ENCODE measurements around the gene PIK3C2G. TPM values are rescaled to one million over a fixed set of nuclear protein-coding genes. Genes with fewer than 3 reads are reported as not detected.

The PIK3C2G gene
- total RNA-seq, 2 experiments from 2014 or later: not detected

DNA sequence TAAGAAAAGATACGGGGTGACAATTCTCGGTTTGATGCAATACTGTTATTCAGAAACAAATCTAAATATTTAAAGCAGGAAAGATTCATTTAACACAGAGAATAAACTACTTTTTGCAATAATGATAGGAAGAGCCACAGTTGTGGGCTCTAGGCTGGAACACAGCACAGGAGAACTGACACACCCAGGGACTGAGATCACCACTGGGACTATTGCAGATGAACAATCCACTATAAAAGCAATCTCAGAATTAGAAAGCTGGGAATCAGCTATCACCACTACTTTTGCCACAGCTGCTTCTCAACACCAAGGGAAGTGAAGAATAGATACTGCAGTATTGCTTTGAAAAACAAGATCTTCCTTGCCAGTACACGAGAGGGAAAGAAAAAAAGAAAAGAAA, 4.1 kb upstream of the PIK3C2G start:
- Mint-ChIP-seq H3K4me3 (no peak overlapping the region), H3K4me1 (no peaks in the 10 kb centered on the region), H3K9me3 (ENCODE audit: low read depth) (no peaks in the 10 kb centered on the region), H3K27ac (no peak overlapping the region), H3K27me3 (no peaks in the 10 kb centered on the region), H3K36me3 (ENCODE audit: low read depth) (no peaks in the 10 kb centered on the region)
- ATAC-seq (no peak), DNase-seq (no peak)
- POLR2A ChIA-PET: no interaction called here
- intact Hi-C loops (cut with DNase I, micrococcal nuclease): no loop called here
- CTCF ChIA-PET: no interaction called here

- Mint-ChIP-seq H3K36me3 (ENCODE audit: low read depth) (no peaks in the 10 kb centered on the region), H3K27me3 (no peaks in the 10 kb centered on the region), H3K4me1 (no peaks in the 10 kb centered on the region), H3K9me3 (ENCODE audit: low read depth) (no peaks in the 10 kb centered on the region), H3K4me3 (no peak overlapping the region), H3K27ac (no peak overlapping the region)
- POLR2A ChIA-PET: no interaction called here
- no peak for ATAC-seq
- intact Hi-C loops (cut with DNase I, micrococcal nuclease): no loop called here
- DNase-seq: no peak
- CTCF ChIA-PET: no interaction called here
Measured at GRCh38 chr12:18258929-18259328, 2.4 kb upstream of the PIK3C2G start.

DNA sequence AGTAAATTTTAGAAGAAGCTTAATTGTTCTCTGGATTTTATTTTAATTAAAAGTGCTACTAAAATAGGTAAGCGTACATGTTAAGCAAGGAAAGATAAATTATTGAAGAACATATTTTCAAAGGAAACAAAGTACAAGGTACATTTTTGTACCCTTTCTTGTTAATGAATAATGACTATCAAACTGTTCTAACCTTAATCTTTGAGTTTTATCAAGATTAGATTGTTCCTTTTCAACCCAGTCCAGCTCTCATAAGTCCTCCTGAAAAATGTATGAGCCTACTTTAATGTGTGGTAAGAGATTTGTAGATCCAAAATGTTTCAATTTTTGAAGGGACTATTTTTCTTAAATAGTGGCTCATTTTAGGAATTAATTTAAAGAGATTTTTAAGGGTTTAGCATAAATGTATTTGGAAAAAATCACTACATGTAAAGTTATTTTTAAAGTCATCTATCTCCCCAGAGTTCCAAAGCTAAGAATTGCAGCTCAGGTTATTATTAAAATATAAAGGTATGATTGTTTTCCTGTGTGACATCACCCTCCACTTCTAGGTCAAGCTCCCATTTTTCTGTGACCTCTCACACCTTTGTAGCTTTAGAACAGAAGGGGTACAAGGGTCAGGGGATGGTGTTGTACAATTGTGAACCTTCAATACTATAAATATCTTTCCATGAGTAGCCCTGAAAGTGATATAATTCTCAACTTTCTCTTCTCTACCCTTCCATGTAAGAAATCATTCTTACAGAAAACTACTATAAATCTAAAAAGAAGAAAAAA, 1.2 kb upstream of the PIK3C2G start:
- DNase-seq: no peak
- POLR2A ChIA-PET: no interaction called here
- H3K9me3 Mint-ChIP-seq (ENCODE audit: low read depth): no peaks in the 10 kb centered on the region
- intact Hi-C loops (cut with DNase I, micrococcal nuclease): no loop called here
- H3K27ac Mint-ChIP-seq: no peak overlapping the region
- no peak overlapping the region for H3K4me3 Mint-ChIP-seq
- H3K4me1 Mint-ChIP-seq: no peaks in the 10 kb centered on the region
- CTCF ChIA-PET: interaction anchor here (0.9 kb wide), 1 partner anchor 10 kb away, joined by 5 read pairs; no protein-coding TSS in a partner anchor
- ATAC-seq: no peak
- no peaks in the 10 kb centered on the region for H3K27me3 Mint-ChIP-seq
- no peaks in the 10 kb centered on the region for H3K36me3 Mint-ChIP-seq (ENCODE audit: low read depth)

DNA sequence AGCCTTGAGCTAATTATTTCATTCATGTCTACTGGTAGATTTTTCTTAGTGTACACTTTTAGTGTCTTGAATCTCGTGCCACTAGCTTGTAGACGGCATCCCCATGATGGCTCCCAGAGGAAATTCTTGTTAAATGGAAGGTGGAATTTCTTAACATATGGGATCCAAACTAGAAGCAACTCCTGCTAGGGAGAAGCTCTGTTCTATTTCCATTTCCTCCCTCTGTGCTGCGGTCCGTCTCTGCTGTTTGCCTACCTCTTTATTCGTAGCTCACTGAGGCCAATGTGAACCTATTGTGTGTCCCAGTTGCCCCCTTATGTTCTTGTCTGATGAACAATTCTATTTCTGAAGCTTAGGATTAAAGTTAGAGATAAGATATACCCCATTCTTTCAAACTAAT, 588 bp downstream of the PIK3C2G start:
- ATAC-seq (no peak), DNase-seq (no peak)
- ChIA-PET CTCF (interaction anchor here (1.0 to 2.0 kb wide), 4 partner anchors 10 to 78 kb away, joined by 3 to 5 read pairs (median 3); no protein-coding TSS in a partner anchor), POLR2A (no interaction called here)
- no peak overlapping the region for H3K4me3 Mint-ChIP-seq
- no peaks in the 10 kb centered on the region for H3K9me3 Mint-ChIP-seq (ENCODE audit: low read depth)
- intact Hi-C loops (cut with DNase I, micrococcal nuclease): no loop called here
- H3K36me3 Mint-ChIP-seq (ENCODE audit: low read depth): no peaks in the 10 kb centered on the region
- H3K27me3 Mint-ChIP-seq: no peaks in the 10 kb centered on the region
- no peak overlapping the region for H3K27ac Mint-ChIP-seq
- no peaks in the 10 kb centered on the region for H3K4me1 Mint-ChIP-seq

- no peaks in the 10 kb centered on the region for H3K27me3 Mint-ChIP-seq
- ChIA-PET CTCF (interaction anchor here (0.6 to 2.0 kb wide), 4 partner anchors 11 to 78 kb away, joined by 3 to 5 read pairs (median 3); no protein-coding TSS in a partner anchor), POLR2A (no interaction called here)
- intact Hi-C loops (cut with DNase I, micrococcal nuclease): no loop called here
- H3K36me3 Mint-ChIP-seq (ENCODE audit: low read depth): no peaks in the 10 kb centered on the region
- no peak for ATAC-seq
- no peak overlapping the region for H3K27ac Mint-ChIP-seq
- DNase-seq: no peak
- H3K9me3 Mint-ChIP-seq (ENCODE audit: low read depth): no peaks in the 10 kb centered on the region
- no peak overlapping the region for H3K4me3 Mint-ChIP-seq
- H3K4me1 Mint-ChIP-seq: no peaks in the 10 kb centered on the region
Measured at GRCh38 chr12:18262514-18262913, 1.2 kb downstream of the PIK3C2G start.

DNA sequence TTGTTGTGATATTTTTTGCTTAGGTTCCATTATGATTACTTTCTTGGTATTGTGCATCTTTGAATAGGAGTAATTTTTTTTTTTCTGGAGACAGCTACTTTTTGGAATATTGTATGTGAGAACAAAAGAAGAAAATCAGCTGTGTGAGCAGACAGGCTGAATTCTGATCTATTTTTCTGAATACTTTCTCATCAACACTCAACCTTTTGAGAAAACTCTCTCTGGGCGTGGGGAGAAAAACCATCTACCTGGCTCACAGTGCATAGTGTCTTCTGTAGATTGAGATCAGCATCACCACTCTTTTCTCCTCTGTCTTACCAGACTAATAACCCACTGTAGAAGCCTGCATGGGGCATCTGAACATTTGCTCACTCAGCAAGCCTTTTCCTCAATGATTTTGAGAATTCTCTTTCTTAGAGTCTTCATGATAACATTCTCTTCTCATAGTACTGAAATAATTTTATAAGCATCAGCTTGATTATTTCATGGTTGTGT, 3.3 kb downstream of the PIK3C2G start:
- no peak overlapping the region for H3K4me3 Mint-ChIP-seq
- H3K36me3 Mint-ChIP-seq (ENCODE audit: low read depth): no peaks in the 10 kb centered on the region
- no peak overlapping the region for H3K27ac Mint-ChIP-seq
- no peak for ATAC-seq
- H3K4me1 Mint-ChIP-seq: no peaks in the 10 kb centered on the region
- intact Hi-C loops (cut with DNase I, micrococcal nuclease): no loop called here
- H3K27me3 Mint-ChIP-seq: no peaks in the 10 kb centered on the region
- POLR2A ChIA-PET: no interaction called here
- CTCF ChIA-PET: no interaction called here
- H3K9me3 Mint-ChIP-seq (ENCODE audit: low read depth): no peaks in the 10 kb centered on the region
- no peak for DNase-seq

- ATAC-seq: no peak
- no peaks in the 10 kb centered on the region for H3K9me3 Mint-ChIP-seq (ENCODE audit: low read depth)
- ChIA-PET POLR2A (no interaction called here), CTCF (interaction anchor here (0.7 kb wide), 1 partner anchor 158 kb away, joined by 3 read pairs; no protein-coding TSS in a partner anchor)
- H3K36me3 Mint-ChIP-seq (ENCODE audit: low read depth): no peaks in the 10 kb centered on the region
- H3K27me3 Mint-ChIP-seq: no peaks in the 10 kb centered on the region
- intact Hi-C loops (cut with DNase I, micrococcal nuclease): no loop called here
- H3K4me1 Mint-ChIP-seq: no peaks in the 10 kb centered on the region
- no peak overlapping the region for H3K4me3 Mint-ChIP-seq
- no peak overlapping the region for H3K27ac Mint-ChIP-seq
- no peak for DNase-seq
Measured at GRCh38 chr12:18267427-18268099, 6.2 kb downstream of the PIK3C2G start.

DNA sequence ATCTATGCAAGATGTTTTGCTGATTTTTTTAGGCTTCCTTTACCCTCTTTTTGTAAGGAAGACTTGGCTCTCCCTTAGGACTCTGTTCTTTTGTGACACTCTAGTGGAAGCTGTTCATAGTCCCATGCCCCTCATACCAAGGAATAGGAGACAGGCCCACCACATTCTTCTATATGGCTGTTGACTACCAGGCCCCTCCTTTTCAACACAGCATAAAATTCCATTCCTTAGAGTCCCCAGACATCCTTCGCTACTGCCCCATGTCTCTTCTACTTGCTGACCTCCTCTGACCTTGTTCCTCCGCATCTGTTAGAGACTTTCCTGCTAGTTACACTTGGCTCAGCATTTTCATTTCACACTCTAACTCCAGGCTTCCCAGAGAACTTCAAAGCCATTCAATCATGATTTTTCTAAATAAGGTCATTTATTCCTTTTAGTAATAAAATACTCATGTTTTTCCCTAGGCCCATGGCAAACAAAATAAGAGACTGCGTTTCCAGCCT, 9.7 kb downstream of the PIK3C2G start:
- no peaks in the 10 kb centered on the region for H3K27me3 Mint-ChIP-seq
- POLR2A ChIA-PET: no interaction called here
- DNase-seq (no peak), ATAC-seq (no peak)
- peaks cover 3% of the 10 kb centered on the region for H3K9me3 Mint-ChIP-seq (ENCODE audit: low read depth)
- H3K4me1 Mint-ChIP-seq: no peaks in the 10 kb centered on the region
- H3K4me3 Mint-ChIP-seq: no peak overlapping the region
- intact Hi-C loops (cut with DNase I, micrococcal nuclease): no loop called here
- CTCF ChIA-PET: interaction anchor here (1.8 kb wide), 1 partner anchor 21 kb away, joined by 4 read pairs; no protein-coding TSS in a partner anchor
- no peak overlapping the region for H3K27ac Mint-ChIP-seq
- no peaks in the 10 kb centered on the region for H3K36me3 Mint-ChIP-seq (ENCODE audit: low read depth)

GRCh38 chr12:18275981-18276380, 14.7 kb downstream of the PIK3C2G start:
- ChIA-PET POLR2A (no interaction called here), CTCF (no interaction called here)
- intact Hi-C loops (cut with DNase I, micrococcal nuclease): no loop called here
- ATAC-seq (no peak), DNase-seq (no peak)
- H3K9me3 Mint-ChIP-seq (ENCODE audit: low read depth): peaks cover 3% of the 10 kb centered on the region
- no peak overlapping the region for H3K27ac Mint-ChIP-seq
- H3K4me1 Mint-ChIP-seq: no peaks in the 10 kb centered on the region
- no peaks in the 10 kb centered on the region for H3K36me3 Mint-ChIP-seq (ENCODE audit: low read depth)
- no peak overlapping the region for H3K4me3 Mint-ChIP-seq
- H3K27me3 Mint-ChIP-seq: no peaks in the 10 kb centered on the region

DNA sequence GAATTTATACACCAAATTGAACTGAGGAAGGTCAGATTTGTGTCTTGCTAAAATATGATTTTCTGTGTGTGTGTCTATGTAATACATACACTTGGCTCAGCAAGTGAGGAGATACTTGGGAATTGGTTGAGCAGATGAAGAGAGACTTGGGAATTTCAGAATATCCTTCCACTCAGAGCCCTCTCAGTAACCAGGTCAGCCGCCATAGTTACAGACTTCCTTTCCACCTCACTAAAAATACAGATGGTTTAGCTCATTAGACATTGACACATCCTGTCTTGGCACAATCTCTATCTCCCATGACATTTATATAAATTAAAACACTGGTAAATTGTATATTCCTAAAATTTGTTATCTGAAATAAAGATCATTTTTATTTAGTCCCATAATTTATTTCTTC, 15.9 kb downstream of the PIK3C2G start:
- peaks cover 5% of the 10 kb centered on the region for H3K9me3 Mint-ChIP-seq (ENCODE audit: low read depth)
- no peak for DNase-seq
- H3K36me3 Mint-ChIP-seq (ENCODE audit: low read depth): no peaks in the 10 kb centered on the region
- ChIA-PET POLR2A (no interaction called here), CTCF (interaction anchor here (1.1 to 1.2 kb wide), 2 partner anchors 15 to 27 kb away, joined by 3 read pairs; no protein-coding TSS in a partner anchor)
- no peak overlapping the region for H3K4me3 Mint-ChIP-seq
- H3K4me1 Mint-ChIP-seq: no peaks in the 10 kb centered on the region
- H3K27me3 Mint-ChIP-seq: no peaks in the 10 kb centered on the region
- intact Hi-C loops (cut with DNase I, micrococcal nuclease): no loop called here
- H3K27ac Mint-ChIP-seq: no peak overlapping the region
- no peak for ATAC-seq

GRCh38 chr12:18280728-18281127, 19.4 kb downstream of the PIK3C2G start:
- ATAC-seq (no peak), DNase-seq (no peak)
- Mint-ChIP-seq H3K4me3 (no peak overlapping the region), H3K27ac (no peak overlapping the region), H3K4me1 (no peaks in the 10 kb centered on the region), H3K9me3 (ENCODE audit: low read depth) (peaks cover 8% of the 10 kb centered on the region), H3K36me3 (ENCODE audit: low read depth) (no peaks in the 10 kb centered on the region), H3K27me3 (no peaks in the 10 kb centered on the region)
- intact Hi-C loops (cut with DNase I, micrococcal nuclease): no loop called here
- POLR2A ChIA-PET: no interaction called here
- CTCF ChIA-PET: no interaction called here

DNA sequence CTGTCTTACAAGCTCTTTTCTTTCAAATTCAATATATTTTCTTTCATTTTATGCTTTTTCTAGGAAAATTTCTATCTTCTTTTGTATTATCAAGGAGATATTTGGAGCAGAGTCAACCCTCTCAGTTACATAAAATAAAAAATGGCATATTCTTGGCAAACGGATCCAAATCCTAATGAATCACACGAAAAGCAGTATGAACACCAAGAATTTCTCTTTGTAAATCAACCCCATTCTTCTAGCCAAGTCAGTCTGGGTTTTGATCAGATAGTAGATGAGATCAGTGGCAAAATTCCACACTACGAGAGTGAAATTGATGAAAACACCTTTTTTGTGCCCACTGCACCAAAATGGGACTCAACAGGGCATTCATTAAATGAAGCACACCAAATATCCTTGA, 20.6 kb downstream of the PIK3C2G start:
- no peaks in the 10 kb centered on the region for H3K27me3 Mint-ChIP-seq
- ATAC-seq: no peak
- POLR2A ChIA-PET: no interaction called here
- H3K4me3 Mint-ChIP-seq: no peak overlapping the region
- DNase-seq: no peak
- intact Hi-C loops (cut with DNase I, micrococcal nuclease): no loop called here
- H3K4me1 Mint-ChIP-seq: no peaks in the 10 kb centered on the region
- peaks cover 11% of the 10 kb centered on the region for H3K9me3 Mint-ChIP-seq (ENCODE audit: low read depth)
- no peak overlapping the region for H3K27ac Mint-ChIP-seq
- no peaks in the 10 kb centered on the region for H3K36me3 Mint-ChIP-seq (ENCODE audit: low read depth)
- CTCF ChIA-PET: no interaction called here

Measured in activated CD4-positive, alpha-beta T cell treated with anti-CD3 and anti-CD28 coated beads for 36 hours (primary cell).